Mucosa of descending colon (tissue), 3 donors: ENCODE measurements around the gene KLHL13. TPM values are rescaled to one million over a fixed set of nuclear protein-coding genes. Genes with fewer than 3 reads are reported as not detected.

ENCODE experiments used
- ATAC-seq: fragments of 200-7000 bp; cut with Tn5 transposase; one replicate; pipeline ENCODE4 v1.9.1; 2020; ENCODE audit warnings: mild to moderate bottlenecking, moderate library complexity
- DNase-seq, 3 donors: peaks; one replicate each; pipeline ENCODE4 v3.0.0-alpha.2; 2020
- H3K36me3 ChIP-seq: fragments of 200-600 bp; one replicate; pipeline ENCODE4 v1.8.0; 2021; ENCODE audit warnings: low read depth, mild to moderate bottlenecking
- H3K4me1 ChIP-seq: fragments of 200-600 bp; one replicate; pipeline ENCODE4 v1.8.0; 2021; ENCODE audit warnings: low read depth, mild to moderate bottlenecking
- H3K4me3 ChIP-seq: fragments of 200-600 bp; one replicate; pipeline ENCODE4 v1.8.0; 2021; ENCODE audit warnings: mild to moderate bottlenecking
- H3K9me3 ChIP-seq: fragments of 200-600 bp; one replicate; pipeline ENCODE4 v1.8.0; 2021; ENCODE audit warnings: mild to moderate bottlenecking
- CTCF ChIP-seq: fragments of 200-600 bp; IDR thresholded peaks from one replicate; pipeline ENCODE4 v1.8.0; 2022; ENCODE audit warnings: antibody characterized with exemption, mild to moderate bottlenecking
- intact Hi-C, 2 donors: fragments of 100-400 bp; cut with DNase I in 1 of 2; cut with micrococcal nuclease in 1 of 2; formaldehyde crosslinking; loops; one replicate each; pipeline versions ENCODE4 v1.11.0 to v1.11.1; 2022; cut with DNase I, micrococcal nuclease
- total RNA-seq, 3 donors: library from RNA; stranded (reverse); fragmentation: NEBNext Ultra II Directional in 2 of 3; extraction: Animal tissue kit (Norgen Biotek cat#: 25700) in 2 of 3; gene quantifications; one replicate each; pipeline versions ENCODE4 v1.2.1 to v1.2.4, GENCODE V29; 2021 to 2023
- donor health status: DM: no; HTN: no; CAD: no; lungs with moderate emphysema.
- donor health status: DM: no; HTN: no; CAD: no.
- donor health status: DM: no; HTN: yes; CAD: no.

KLHL13 gene
- total RNA-seq, 3 donors from 2014 or later = 1.6 to 8.4 (median 5.1) TPM

GRCh38 chrX:118062817-118063615 is 53.6 kb downstream of the KLHL13 start:
- ATAC-seq (no peak), DNase-seq (no peak)
- Histone ChIP-seq H3K4me1 (no peaks in the 10 kb centered on the region), H3K4me3 (no peak overlapping the region), H3K9me3 (no peaks in the 10 kb centered on the region), H3K36me3 (no peaks in the 10 kb centered on the region)
- intact Hi-C loops = no loop called here
- no peak for TF ChIP-seq CTCF

DNA sequence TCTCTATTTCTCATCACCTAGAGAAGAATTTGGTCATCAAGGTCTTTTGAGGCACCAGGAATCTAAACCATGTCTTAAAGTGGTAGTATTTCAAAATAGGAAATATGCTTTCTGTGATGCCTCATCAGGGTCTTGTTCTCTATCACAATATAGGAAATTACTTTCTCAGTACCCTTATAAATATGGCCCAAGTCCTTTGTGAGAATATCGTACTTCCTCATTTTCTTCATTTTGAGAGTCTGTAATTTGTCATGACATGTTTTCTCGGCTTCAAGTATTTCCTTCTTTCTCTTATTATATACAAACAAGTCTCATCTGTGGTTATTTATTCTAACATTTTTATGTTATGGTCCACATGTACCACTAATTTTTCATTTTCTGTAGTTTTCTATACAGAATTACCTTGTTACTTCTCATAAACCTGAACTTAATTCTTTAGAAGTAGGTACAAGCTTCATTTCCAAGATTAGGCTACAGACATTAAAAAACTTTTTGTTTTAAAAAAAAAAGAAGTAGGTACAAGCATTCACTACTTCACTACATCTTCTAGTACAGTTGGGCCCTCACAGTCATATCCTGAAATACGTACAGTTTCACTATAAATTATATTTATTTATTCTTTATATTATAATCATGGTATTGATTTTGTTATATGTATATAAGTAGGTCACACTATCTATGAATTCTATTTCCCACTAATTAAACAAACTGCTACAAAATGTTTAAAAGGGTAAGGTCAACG is 54.4 kb downstream of the KLHL13 start:
- Histone ChIP-seq H3K36me3 (no peaks in the 10 kb centered on the region), H3K4me1 (no peaks in the 10 kb centered on the region), H3K4me3 (no peak overlapping the region), H3K9me3 (no peaks in the 10 kb centered on the region)
- intact Hi-C loops = no loop called here
- DNase-seq (no peak), ATAC-seq (no peak)
- no peak for TF ChIP-seq CTCF

DNA sequence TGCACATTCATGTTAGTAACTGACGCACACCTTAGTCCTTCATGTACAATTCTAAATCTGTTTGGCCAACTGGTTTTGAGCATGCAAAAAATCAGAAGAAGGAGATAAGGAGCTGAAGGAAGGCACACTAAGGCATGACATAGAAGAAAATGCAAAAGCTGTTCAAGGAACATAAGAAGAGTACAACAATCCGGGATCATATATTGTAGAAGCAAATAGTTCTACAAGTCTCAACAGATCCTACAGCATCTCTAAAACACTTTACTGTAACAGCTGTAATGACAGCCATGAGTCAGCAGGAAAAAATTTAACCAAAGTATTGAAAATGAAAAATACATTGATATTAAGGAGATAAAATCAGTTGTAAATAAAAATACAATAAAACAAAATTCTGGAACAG is 57.7 kb downstream of the KLHL13 start:
- Histone ChIP-seq H3K36me3 (no peaks in the 10 kb centered on the region), H3K4me1 (no peaks in the 10 kb centered on the region), H3K4me3 (no peak overlapping the region), H3K9me3 (no peaks in the 10 kb centered on the region)
- DNase-seq (no peak), ATAC-seq (no peak)
- intact Hi-C loops = no loop called here
- no peak for TF ChIP-seq CTCF

- TF ChIP-seq CTCF = no peak
- DNase-seq = no peak
- H3K9me3 ChIP-seq = no peaks in the 10 kb centered on the region
- intact Hi-C loops = no loop called here
- H3K4me1 ChIP-seq = no peaks in the 10 kb centered on the region
- H3K36me3 ChIP-seq = no peaks in the 10 kb centered on the region
- ATAC-seq = peak; percentile 17
- no peak overlapping the region for H3K4me3 ChIP-seq
Observed at GRCh38 chrX:118056870-118057269, 59.7 kb downstream of the KLHL13 start.

- Histone ChIP-seq H3K4me1 (no peaks in the 10 kb centered on the region), H3K36me3 (no peaks in the 10 kb centered on the region), H3K4me3 (no peak overlapping the region), H3K9me3 (no peaks in the 10 kb centered on the region)
- ATAC-seq = no peak
- TF ChIP-seq CTCF = no peak
- intact Hi-C loops = no loop called here
- DNase-seq = no peak
Observed at GRCh38 chrX:118049713-118050112, 66.9 kb downstream of the KLHL13 start.
